HCEC 1CT (cell line): ENCODE measurements around the gene HOXB7.
A peak's percentile ranks its signal among the peaks of the same experiment; 100 is the strongest.

Experiments used
- DNase-seq: peaks from one replicate; pipeline ENCODE4 v3.0.0-alpha.2; 2017

HOXB7 gene

DNA sequence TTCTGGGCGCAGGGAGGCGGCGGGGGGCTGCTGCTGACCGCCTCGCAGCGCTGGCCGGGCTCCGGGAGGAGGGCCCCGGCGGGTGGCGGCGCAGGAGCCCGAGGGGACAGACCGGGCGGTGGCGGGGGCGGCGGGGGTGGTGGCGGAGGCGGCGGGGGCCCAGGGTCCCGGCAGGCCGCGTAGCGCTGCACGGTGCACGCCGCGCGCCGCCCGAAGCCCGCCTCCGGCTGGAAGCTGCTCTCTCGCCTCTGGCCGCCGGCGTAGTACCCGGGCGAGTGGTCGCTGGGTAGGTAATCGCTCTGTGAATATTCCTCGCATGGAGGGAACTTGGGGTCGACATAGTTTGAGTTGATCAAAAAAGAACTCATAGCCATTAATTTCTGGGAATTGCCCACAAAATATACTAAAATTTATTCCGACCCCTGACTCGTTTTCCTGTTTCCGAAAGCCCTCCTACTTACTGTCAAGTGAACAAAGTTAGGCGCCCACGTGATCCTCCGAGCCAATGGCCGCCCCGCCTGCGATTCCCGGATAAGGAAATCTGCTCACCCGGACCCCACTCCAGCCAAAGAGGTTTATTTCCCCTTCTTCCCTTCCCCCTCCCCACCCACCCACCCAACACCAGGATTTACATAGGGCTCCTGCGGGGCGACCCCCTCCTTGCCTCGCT is 32.7 kb downstream of the HOXB7 start, which contains the start of gene HOXB4:
Gene HOXB4, minus strand, starts transcription at position 405 of the 670 bp plus-strand sequence. Its CDS starts 31 bp downstream, at position 374.
- DNase-seq, result peak; percentile 56

- DNase-seq, result peak; percentile 78
Measured at GRCh38 chr17:48577330-48577945, 33.4 kb downstream of the HOXB7 start.

DNA sequence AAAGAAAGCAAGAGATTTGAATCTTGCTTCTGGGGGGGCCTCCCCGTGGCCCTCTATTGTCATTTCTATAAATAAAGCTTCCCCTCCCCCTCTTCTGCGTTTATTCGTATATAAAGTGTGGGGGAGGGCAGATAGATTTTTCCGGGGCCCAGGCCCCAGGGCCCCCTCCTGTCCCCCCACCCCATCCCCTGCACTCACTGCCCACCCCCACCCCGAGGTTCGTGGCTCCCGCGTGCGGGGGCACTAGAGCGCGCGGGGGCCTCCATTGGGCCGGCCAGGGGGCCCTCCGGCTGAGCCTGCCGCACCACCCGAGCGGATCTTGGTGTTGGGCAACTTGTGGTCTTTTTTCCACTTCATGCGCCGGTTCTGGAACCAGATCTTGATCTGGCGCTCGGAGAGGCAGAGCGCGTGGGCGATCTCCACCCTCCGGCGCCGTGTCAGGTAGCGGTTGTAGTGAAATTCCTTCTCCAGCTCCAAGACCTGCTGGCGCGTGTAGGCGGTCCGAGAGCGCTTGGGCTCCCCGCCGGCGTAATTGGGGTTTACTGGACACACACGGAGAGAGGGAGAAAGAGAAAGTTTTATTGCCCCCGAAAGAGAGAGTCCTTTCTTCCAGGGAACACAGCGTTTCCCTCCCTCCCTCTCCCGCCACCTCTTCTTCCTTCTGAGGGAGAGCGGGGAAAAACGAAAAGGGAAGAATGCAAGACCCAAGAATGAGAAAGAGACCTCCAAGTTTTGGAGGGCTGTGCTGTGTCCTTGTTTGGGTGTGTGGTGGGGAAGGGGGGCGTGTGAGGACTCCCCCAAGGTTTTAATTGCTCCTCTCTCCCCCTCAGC is 34.1 kb downstream of the HOXB7 start:
- DNase-seq, result peak; percentile 68

DNA sequence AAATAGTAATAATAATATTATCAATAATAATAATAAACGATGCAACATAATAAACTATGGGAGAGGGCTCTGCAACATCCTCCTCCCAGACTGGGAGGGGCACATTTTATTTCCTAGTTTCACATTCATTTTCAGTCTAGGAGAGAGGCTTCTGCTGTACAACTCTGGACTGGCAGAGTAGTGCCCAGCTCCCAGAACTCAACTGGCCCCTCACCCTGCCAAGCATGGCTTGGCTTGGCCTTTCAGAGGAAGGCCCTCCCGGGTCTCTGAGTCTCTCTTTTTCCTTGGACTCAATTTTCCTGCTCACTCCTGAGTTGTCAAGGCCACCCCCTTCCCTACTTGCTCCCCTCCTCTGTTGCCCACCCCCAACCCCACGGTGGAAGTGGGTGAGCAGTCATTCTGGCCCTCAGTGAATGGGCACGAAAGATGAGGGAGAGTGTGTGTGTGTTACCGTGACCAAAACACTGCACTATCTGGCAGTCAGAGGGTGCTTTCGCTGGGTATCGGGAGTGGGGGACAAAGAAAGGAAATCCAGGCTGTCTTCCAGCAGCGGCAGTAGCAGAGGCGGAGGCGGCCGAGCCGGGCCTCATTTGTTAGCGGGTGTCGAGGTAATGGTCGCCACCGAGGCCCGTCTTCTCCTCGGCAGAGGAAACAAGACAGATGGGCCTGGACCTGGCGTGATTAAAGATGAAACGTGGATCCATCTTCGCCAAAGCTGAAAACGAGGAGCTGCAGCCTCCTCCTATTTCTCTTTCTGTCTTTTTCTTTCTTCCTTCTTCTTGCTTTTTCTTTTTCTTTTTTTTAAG is 34.9 kb downstream of the HOXB7 start:
- peak; percentile 39 for DNase-seq

GRCh38 chr17:48575066-48575582 is 35.7 kb downstream of the HOXB7 start:
- peak; percentile 54 for DNase-seq

DNA sequence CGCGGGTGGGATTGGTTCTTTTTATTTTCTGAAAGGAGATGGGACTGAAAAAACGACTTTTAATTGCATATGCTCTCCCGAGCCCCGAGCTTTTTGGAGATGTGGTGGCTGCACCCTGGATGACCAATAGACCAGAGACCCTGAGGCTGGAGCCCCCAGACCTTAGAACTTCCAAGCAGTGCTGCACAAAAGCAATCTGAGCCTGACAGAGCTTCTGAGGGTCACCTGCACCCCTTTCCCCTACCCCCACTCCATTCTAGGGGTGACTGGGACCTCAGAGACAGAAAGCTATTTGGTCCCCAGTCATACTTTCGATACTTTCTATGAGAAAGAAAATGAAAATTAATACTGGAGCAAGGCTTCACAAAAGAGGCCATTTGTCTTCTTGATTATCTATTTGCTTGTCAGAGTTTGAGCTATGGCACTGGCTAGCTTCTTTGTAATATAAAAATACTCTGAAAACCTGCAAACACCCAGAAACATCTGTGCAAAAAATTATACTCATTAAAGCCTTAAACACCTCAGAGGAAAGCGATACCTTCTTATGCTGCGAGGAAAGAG is 36.2 kb downstream of the HOXB7 start:
- no peak for DNase-seq

- no peak for DNase-seq
Measured at GRCh38 chr17:48571826-48572417, 38.9 kb downstream of the HOXB7 start.

DNA sequence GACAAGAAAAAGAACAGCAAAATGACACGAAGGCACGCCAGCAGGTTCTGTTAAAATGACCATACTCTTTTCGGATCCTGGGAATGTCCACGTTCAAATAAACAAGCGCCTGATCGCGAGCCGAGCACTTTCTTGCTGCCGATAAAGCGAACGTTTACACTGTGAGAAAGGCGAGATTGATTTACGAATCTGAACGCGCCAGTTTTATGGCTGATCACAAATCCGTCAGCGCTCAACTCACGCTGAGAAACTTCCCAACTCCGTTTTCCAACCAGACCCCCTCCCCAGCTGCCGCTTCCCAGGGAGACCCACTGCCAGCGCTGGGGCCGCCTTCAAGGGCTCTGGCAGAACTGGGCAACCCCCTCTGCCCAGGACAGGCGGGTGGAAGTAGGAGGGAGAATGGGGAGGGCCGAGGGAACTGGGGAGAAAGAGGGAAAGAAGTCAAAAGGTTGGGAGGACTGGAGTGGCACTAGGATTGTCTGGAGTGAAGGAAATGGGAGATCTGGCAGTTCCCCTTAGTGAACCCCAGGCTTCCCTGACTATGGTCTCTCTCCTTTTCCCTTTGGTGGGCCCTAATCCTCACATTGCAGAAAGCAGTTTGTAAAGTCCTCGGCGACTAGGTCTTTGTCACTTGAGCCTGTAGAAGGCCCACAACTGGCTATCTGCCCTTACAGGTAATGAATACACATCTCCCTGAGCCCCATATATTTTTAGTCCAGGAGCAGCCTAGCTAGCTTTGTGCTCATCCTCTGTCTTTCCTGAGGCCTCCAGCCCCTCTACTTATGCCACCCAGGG is 39.6 kb downstream of the HOXB7 start:
- DNase-seq, result peak; percentile 57

DNA sequence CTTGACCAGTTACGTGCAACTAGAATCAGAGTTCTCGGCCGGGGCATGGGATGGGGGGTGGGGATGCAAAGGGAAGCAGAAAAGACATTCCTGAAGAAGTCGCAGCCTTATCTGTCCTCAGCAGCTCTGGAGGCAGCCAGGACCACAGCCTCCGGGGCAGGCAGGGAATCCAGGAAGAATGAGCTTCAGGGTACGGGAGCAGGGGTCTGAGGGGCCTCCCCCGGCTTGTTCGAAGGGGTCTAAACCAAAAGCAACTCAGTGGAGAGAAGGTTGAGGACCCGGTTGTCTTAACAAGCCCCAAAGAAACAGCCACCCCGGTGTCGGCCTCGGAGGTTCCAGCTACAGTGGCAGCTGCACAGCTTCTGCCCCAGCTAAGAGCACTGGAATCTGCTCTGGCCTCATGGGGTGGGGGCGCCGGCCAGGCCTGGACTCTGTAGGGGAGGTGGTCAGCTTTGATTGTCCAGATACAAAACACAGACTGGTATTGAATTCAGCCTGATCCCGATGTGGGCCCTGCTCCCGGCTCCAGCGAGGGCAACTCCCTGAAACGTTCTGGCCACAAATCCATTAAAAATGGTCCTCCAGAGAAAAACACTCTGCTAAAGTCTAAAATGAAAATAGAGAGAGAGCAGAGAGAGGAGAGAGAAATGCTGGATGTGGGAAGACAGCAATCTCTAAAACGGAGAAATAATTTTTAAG is 40.3 kb downstream of the HOXB7 start:
- no peak for DNase-seq

DNA sequence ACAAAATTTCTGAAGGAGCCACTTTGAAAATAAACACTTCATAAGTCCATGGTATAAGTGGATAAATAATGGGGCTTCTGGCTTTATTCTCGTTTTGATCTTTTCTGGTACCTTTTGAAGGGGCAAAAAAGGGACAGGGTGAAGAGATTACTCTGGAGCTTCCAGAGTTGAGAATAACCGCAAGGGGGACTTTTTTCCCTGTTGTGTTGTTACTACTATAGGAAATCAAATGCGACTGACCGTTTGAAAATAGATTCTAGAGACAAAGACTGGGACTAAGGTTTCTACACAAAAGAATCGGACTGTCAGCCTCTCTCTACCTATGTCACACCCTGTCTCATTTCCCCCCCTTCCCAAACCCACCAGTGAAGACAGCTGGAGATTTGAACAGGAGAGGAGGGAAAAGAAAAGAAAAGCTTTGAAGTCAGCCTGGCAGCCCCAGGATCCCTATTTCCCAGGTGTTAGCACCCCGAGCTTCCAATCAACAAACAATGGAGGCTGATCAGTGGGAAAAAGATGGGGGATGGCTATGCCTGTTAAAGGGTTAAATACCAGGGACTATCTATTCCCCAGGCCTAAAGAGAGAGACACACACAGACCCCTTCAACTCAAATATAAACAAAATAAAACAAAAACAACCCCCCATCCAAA is 41.0 kb downstream of the HOXB7 start:
- peak; percentile 45 for DNase-seq

GRCh38 chr17:48569240-48569582 is 41.6 kb downstream of the HOXB7 start:
- DNase-seq, result no peak

DNA sequence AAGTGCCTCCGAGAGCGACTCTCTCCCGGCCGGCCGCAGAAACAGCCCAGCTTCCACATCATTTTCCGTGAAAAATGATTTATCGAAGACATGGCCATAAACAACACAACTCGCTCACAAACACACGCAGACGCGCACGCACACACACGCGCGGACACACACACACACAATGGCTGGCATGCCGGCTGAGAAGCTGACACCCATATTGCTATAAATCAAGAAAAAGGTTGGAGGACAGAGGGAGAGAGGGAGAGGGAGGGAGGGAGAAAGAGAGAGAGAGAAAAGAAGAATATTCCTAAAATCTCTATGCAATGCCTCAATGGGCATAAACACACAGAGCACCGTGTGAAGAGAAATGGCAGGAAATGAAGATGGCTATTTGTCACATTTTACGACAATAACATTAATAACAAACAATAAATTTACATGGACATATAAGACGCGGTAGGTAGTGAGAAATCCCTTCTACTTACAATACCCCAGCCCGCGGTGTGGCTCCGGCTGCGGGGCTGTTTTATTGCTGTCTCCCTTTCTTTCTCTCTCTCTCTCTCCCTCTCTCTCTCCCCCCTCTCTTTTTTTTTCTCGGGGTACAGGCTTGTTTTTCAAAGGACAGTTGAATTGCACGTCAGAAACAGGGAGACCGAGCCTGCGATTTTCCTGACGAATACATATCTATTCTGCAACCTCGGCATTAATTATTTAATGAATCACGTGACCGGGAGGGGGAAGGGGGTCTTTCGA is 42.1 kb downstream of the HOXB7 start:
- peak; percentile 32 for DNase-seq

DNA sequence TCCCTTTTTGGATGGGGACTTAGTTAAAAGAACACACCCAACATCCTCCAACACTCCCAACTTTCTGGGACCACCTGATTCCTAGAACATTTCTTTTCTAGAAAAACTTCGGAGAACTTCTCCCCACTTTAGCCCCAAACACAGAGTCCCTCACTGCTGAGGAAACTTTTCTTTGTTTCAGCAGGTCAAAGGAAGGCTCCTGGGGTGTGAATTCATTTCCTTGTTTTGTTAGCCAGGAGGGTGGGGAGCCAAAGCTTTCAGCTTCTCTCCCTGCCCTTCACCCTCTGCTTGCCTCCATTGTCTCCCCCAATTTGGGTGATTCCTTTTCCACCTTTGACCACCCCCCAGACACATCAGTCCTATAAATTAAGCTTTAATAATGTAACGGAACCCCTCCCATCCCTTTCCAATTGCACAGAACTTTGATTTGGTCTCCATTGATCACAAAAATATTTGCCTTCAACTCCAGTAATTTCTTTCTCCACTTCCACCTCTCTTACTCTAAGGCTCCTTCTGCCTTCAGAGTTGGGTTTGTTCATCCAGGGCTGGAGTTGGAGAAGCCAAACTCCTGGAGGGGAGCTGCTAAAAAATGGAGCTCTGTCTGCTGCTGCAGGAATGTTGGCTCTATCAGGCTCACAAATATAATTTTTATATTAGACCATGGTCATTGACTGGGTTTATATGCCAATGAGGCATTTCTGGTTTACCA is 43.0 kb downstream of the HOXB7 start:
- DNase-seq, result no peak

GRCh38 chr17:48567209-48567608 is 43.6 kb downstream of the HOXB7 start:
- no peak for DNase-seq

DNA sequence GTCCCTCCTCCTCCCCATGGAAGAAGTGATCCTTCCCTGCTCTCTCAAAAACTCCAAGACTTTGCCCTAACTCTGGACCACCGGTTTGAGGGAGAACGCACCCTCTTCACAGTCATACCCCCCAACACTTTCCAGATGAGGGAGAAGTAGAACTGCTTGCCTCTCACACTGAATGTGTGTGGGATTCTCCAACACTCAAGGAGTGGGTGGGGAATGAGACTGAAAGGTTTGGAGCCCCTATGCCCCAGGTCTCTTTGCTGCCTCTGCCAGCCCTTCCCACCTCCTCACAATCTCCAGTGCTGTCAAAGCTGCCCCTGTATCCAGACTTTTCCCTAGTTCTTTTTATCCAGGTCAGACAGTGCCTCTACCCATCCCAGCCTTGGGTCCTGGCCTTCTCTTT is 44.1 kb downstream of the HOXB7 start:
- DNase-seq, result no peak

GRCh38 chr17:48565925-48566710 is 44.7 kb downstream of the HOXB7 start:
- no peak for DNase-seq

DNA sequence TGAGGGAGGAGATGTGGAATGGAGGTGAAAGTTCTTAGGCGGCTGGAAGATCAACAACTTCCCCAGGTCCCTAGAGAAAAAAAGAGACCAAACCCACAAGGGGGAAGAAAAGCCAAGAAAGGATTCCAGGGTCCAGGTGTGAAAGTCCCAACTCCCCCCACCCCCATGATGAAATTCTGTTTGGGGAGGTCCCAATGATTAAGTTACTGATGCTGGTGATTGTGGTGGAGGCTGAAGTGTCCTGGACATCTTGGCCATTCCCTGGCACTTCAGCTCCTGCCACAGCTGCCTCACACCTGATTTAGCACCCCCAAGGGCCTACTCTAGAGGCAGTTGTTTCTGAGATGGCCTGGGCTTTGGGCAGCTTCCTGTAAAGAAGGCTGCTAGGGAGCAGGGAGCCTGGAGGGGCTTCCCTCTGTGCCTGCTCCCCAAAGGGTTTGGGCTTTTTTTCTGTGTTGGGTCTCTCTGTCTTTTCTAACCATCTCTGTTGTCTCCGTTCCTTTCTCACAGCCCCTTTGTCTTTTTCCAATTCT is 45.7 kb downstream of the HOXB7 start:
- DNase-seq, result no peak
